H9 (cell line): ENCODE data around the gene EPN1. TPM values are rescaled to one million over a fixed set of nuclear protein-coding genes. Genes with fewer than 3 reads are reported as not detected.

ENCODE experiments used
- DNase-seq: peaks from one replicate; pipeline ENCODE4 v3.0.0-alpha.2; 2017
- H2AFZ ChIP-seq: one replicate; pipeline ENCODE4 v1.6.1; 2013; ENCODE audit warnings: mild to moderate bottlenecking, low read length, control low read depth, moderate library complexity
- H2AK5ac ChIP-seq: 2 replicates; pipeline ENCODE4 v1.6.1; 2013; ENCODE audit warnings: low read length, control low read depth, mixed read lengths; ENCODE audit not compliant: insufficient read length
- H2BK120ac ChIP-seq: one replicate; pipeline ENCODE4 v1.6.1; 2013; ENCODE audit warnings: low read depth, mild to moderate bottlenecking, low read length, control low read depth, inconsistent platforms; ENCODE audit not compliant: poor library complexity, severe bottlenecking
- H2BK12ac ChIP-seq: 2 replicates; pipeline ENCODE4 v1.6.1; 2013; ENCODE audit warnings: low read length, control low read depth, mixed read lengths, low read depth; ENCODE audit not compliant: insufficient read length
- H2BK15ac ChIP-seq: 2 replicates; pipeline ENCODE4 v1.6.1; 2013; ENCODE audit warnings: low read depth, low read length, control low read depth
- H2BK20ac ChIP-seq: one replicate; pipeline ENCODE4 v1.6.1; 2013; ENCODE audit warnings: low read depth, mild to moderate bottlenecking, low read length, control low read depth, inconsistent platforms; ENCODE audit not compliant: poor library complexity, severe bottlenecking
- H2BK5ac ChIP-seq: 2 replicates; pipeline ENCODE4 v1.6.1; 2013; ENCODE audit warnings: low read length, control low read depth, mixed read lengths; ENCODE audit not compliant: insufficient read length
- H3K14ac ChIP-seq: 2 replicates; pipeline ENCODE4 v1.6.1; 2013; ENCODE audit warnings: low read length, control low read depth; ENCODE audit not compliant: insufficient read depth
- H3K18ac ChIP-seq: 2 replicates; pipeline ENCODE4 v1.6.1; 2013; ENCODE audit warnings: low read depth, mild to moderate bottlenecking, mixed read lengths, low read length, control low read depth; ENCODE audit not compliant: insufficient read length
- H3K23ac ChIP-seq: 2 replicates; pipeline ENCODE4 v1.6.1; 2013; ENCODE audit warnings: low read length, control low read depth, mixed read lengths, low read depth; ENCODE audit not compliant: insufficient read length
- H3K23me2 ChIP-seq: 2 replicates; pipeline ENCODE4 v1.6.1; 2013; ENCODE audit warnings: low read depth, mild to moderate bottlenecking, mixed read lengths, low read length, control low read depth; ENCODE audit not compliant: insufficient read length, poor library complexity, severe bottlenecking
- H3K27ac ChIP-seq: 2 replicates; pipeline ENCODE4 v1.5.1; 2013; ENCODE audit warnings: low read length, control low read depth, mixed read lengths, low read depth; ENCODE audit not compliant: insufficient read length
- H3K27me3 ChIP-seq: 2 replicates; pipeline ENCODE4 v1.6.1; 2013; ENCODE audit warnings: low read length, control low read depth, inconsistent platforms; ENCODE audit not compliant: insufficient read depth
- H3K4ac ChIP-seq: 2 replicates; pipeline ENCODE4 v1.6.1; 2013; ENCODE audit warnings: low read depth, mild to moderate bottlenecking, control low read depth, inconsistent platforms, low read length, moderate library complexity
- H3K4me1 ChIP-seq: 2 replicates; pipeline ENCODE4 v1.6.1; 2013; ENCODE audit warnings: low read length, control low read depth, inconsistent platforms; ENCODE audit not compliant: insufficient read depth
- H3K4me2 ChIP-seq: 2 replicates; pipeline ENCODE4 v1.6.1; 2013; ENCODE audit warnings: low read length, control low read depth, mixed read lengths; ENCODE audit not compliant: insufficient read length, insufficient read depth
- H3K56ac ChIP-seq: 2 replicates; pipeline ENCODE4 v1.6.1; 2013; ENCODE audit warnings: low read depth, mild to moderate bottlenecking, mixed read lengths, low read length, control low read depth; ENCODE audit not compliant: insufficient read length
- H3K79me1 ChIP-seq: 2 replicates; pipeline ENCODE4 v1.6.1; 2013; ENCODE audit warnings: low read depth, mild to moderate bottlenecking, moderate library complexity, low read length, control low read depth, inconsistent platforms; ENCODE audit not compliant: insufficient read depth, poor library complexity, severe bottlenecking
- H3K79me2 ChIP-seq: 2 replicates; pipeline ENCODE4 v1.6.1; 2013; ENCODE audit warnings: low read length, control low read depth, inconsistent platforms; ENCODE audit not compliant: insufficient read depth
- H3K9ac ChIP-seq: 2 replicates; pipeline ENCODE4 v1.6.1; 2013; ENCODE audit warnings: low read length, control low read depth, mixed read lengths; ENCODE audit not compliant: insufficient read length; ENCODE audit errors: extremely low read depth
- H3K9me3 ChIP-seq: one replicate; pipeline ENCODE4 v1.6.1; 2013; ENCODE audit warnings: low read depth, low read length, inconsistent platforms; ENCODE audit not compliant: control insufficient read depth
- H3T11ph ChIP-seq: one replicate; pipeline ENCODE4 v1.6.1; 2013; ENCODE audit warnings: mild to moderate bottlenecking, low read length, control low read depth, inconsistent platforms
- H4K20me1 ChIP-seq: one replicate; pipeline ENCODE4 v1.6.1; 2013; ENCODE audit not compliant: control insufficient read depth, insufficient read length, insufficient read depth
- H4K5ac ChIP-seq: 2 replicates; pipeline ENCODE4 v1.6.1; 2013; ENCODE audit warnings: low read depth, mild to moderate bottlenecking, mixed read lengths, low read length, control low read depth; ENCODE audit not compliant: insufficient read length
- H4K8ac ChIP-seq: replicated peaks from 2 replicates; pipeline ENCODE4 v1.6.1; 2013; ENCODE audit warnings: low read length, control low read depth, mixed read lengths, low read depth; ENCODE audit not compliant: insufficient read length
- H4K91ac ChIP-seq: 2 replicates; pipeline ENCODE4 v1.6.1; 2013; ENCODE audit warnings: low read depth, mild to moderate bottlenecking, moderate library complexity, mixed read lengths, low read length, control low read depth; ENCODE audit not compliant: insufficient read length
- H3K27ac Mint-ChIP-seq, 3 experiments: 2 replicates in 2 of 3; 3 replicates in 1 of 3; pipeline ENCODE4 v1.8.0; 2020 to 2021; ENCODE audit warnings: mixed read lengths in 3 of 3, mild to moderate bottlenecking in 1 of 3, moderate library complexity in 1 of 3
- H3K27me3 Mint-ChIP-seq: 2 replicates; pipeline ENCODE4 v1.8.0; 2021; ENCODE audit warnings: low read depth, mild to moderate bottlenecking, moderate library complexity, mixed read lengths
- H3K36me3 Mint-ChIP-seq, 3 experiments: 2 replicates in 2 of 3; 3 replicates in 1 of 3; pipeline ENCODE4 v1.8.0; 2020 to 2021; ENCODE audit warnings: low read depth in 3 of 3, mixed read lengths in 3 of 3; ENCODE audit not compliant: insufficient read depth in 1 of 3
- H3K4me1 Mint-ChIP-seq, 2 experiments: 2 replicates each; pipeline ENCODE4 v1.8.0; 2020; ENCODE audit warnings: mixed read lengths in 2 of 2
- H3K4me3 Mint-ChIP-seq, 2 experiments: 2 replicates in 1 of 2; 3 replicates in 1 of 2; pipeline ENCODE4 v1.8.0; 2020 to 2021; ENCODE audit warnings: mild to moderate bottlenecking in 2 of 2, mixed read lengths in 2 of 2, moderate library complexity in 1 of 2
- H3K9me3 Mint-ChIP-seq, 2 experiments: 2 replicates in 1 of 2; 3 replicates in 1 of 2; pipeline ENCODE4 v1.8.0; 2020; ENCODE audit warnings: mild to moderate bottlenecking in 2 of 2, mixed read lengths in 2 of 2, moderate library complexity in 1 of 2
- CTCF ChIP-seq: fragments of 200-600 bp; sonication (generic); conservative IDR thresholded peaks from 3 replicates; pipeline ENCODE4 v1.8.0; 2021; ENCODE audit warnings: antibody characterized with exemption, mild to moderate bottlenecking
- WGBS: extraction: QIAGEN DNeasy Blood & Tissue Kit; methylation state at CpG from one replicate; pipeline ENCODE4 v1.1.7; 2013; ENCODE audit warnings: missing lambda C conversion rate, low lambda C conversion rate, mixed read lengths; ENCODE audit not compliant: insufficient read length; ENCODE audit errors: extremely low coverage; 5-methylcytosine and 5-hydroxymethylcytosine counted together
- total RNA-seq: library from RNA; stranded (reverse); gene quantifications from 2 replicates; pipeline ENCODE4 v1.2.1, GENCODE V29; 2021

The EPN1 gene
- total RNA-seq, 1 experiment from 2014 or later, result 159 TPM

GRCh38 chr19:55750715-55751114, 75.7 kb downstream of the EPN1 start:
- no peak overlapping the region for H3K18ac ChIP-seq
- Mint-ChIP-seq H3K4me3 (no peak overlapping the region), H3K36me3 (peaks cover 8 to 21% (median 14%) of the 10 kb centered on the region in 3 experiments; a peak in 6 of 7 replicates), H3K4me1 (no peaks in the 10 kb centered on the region), H3K9me3 (peaks cover 74 to 81% of the 10 kb centered on the region in 2 experiments), H3K27me3 (peaks cover 4% of the 10 kb centered on the region; the same call in 1 of the 2 replicates), H3K27ac (no peak overlapping the region)
- H3K56ac ChIP-seq, result no peak overlapping the region
- no peak overlapping the region for H2BK12ac ChIP-seq
- no peak overlapping the region for H3K23ac ChIP-seq
- H4K20me1 ChIP-seq, result no peaks in the 10 kb centered on the region
- H3K4ac ChIP-seq, result no peak overlapping the region
- no peak overlapping the region for H4K8ac ChIP-seq
- H3K27me3 ChIP-seq, result no peaks in the 10 kb centered on the region
- peaks cover 2% of the 10 kb centered on the region; the same call in 1 of the 2 replicates for H3K79me2 ChIP-seq
- no peak overlapping the region for H3K14ac ChIP-seq
- H2BK15ac ChIP-seq, result no peak overlapping the region
- H3K4me2 ChIP-seq, result no peak overlapping the region
- H2BK120ac ChIP-seq, result no peak overlapping the region
- no peak overlapping the region for H4K5ac ChIP-seq
- H2BK20ac ChIP-seq, result no peak overlapping the region
- no peak overlapping the region for H3T11ph ChIP-seq
- no peak for DNase-seq
- no peak overlapping the region for H4K91ac ChIP-seq
- no peak overlapping the region for H3K27ac ChIP-seq
- no peak overlapping the region for H3K9ac ChIP-seq
- H3K23me2 ChIP-seq, result no peaks in the 10 kb centered on the region
- H3K4me1 ChIP-seq, result no peaks in the 10 kb centered on the region
- no peak for TF ChIP-seq CTCF
- WGBS, result no CpG with 5 or more reads among the region's 6 CpGs
- H3K79me1 ChIP-seq, result no peaks in the 10 kb centered on the region
- no peak overlapping the region for H2AK5ac ChIP-seq
- peaks cover 73% of the 10 kb centered on the region for H3K9me3 ChIP-seq
- no peak overlapping the region for H2BK5ac ChIP-seq
- no peak overlapping the region for H2AFZ ChIP-seq
